HepG2 (cell line): ENCODE measurements around the gene ADAMTS8. TPM values are rescaled to one million over a fixed set of nuclear protein-coding genes. Genes with fewer than 3 reads are reported as not detected.

Source experiments
- ATAC-seq: fragments of 200-7000 bp; cut with Tn5 transposase; 3 replicates; pipeline ENCODE4 v1.9.1; 2020; ENCODE audit warnings: mild to moderate bottlenecking, moderate library complexity
- BruUV-seq: library from RNA; stranded (reverse); fragments of 400-500 nt; replicated peaks from 2 replicates; lab custom pipeline; 2021; lab: Mats Ljungman, UMichigan
- CTCF ChIA-PET: fragments of 300-600 bp; formaldehyde crosslinking; extraction: SDS; loops from one replicate; lab custom pipeline; 2021; ENCODE audit warnings: low total read pairs, inconsistent platforms, low intra/inter-chr PET ratio; lab: Yijun Ruan, JAX
- POLR2A ChIA-PET: fragments of 350-600 bp; sonication (Branson Sonifier 250); formaldehyde crosslinking; loops from one replicate; lab custom pipeline; 2020; ENCODE audit warnings: antibody characterized with exemption, inconsistent platforms; lab: Yijun Ruan, JAX
- DNase-seq: peaks from one replicate; pipeline ENCODE4 v3.0.0-alpha.2; 2015; ENCODE audit warnings: low spot score
- FAIRE-seq: peaks from 3 replicates; lab custom pipeline; 2011; peaks lifted over from hg19 to GRCh38; lab: Jason Lieb, UNC
- H2AFZ ChIP-seq: one replicate; pipeline ENCODE4 v1.6.1; 2011; ENCODE audit warnings: low read length, inconsistent platforms
- H3K27ac ChIP-seq: fragments of 300-600 bp; 3 replicates; pipeline ENCODE4 v1.8.0; 2011; ENCODE audit warnings: mixed run types, mild to moderate bottlenecking, mixed read lengths, low read length, inconsistent platforms; ENCODE audit not compliant: insufficient read depth; ENCODE audit errors: extremely low read length
- H3K27me3 ChIP-seq, 2 experiments: fragments of 200-600 bp in 1 of 2; 2 replicates in 1 of 2; 3 replicates in 1 of 2; pipeline versions ENCODE4 v1.6.0 to v1.8.0; 2011; ENCODE audit warnings: low read length in 2 of 2, mild to moderate bottlenecking in 2 of 2, moderate library complexity in 2 of 2, inconsistent platforms in 1 of 2; ENCODE audit not compliant: insufficient read depth in 2 of 2, control insufficient read depth in 1 of 2
- H3K36me3 ChIP-seq, 2 experiments: fragments of 200-600 bp in 1 of 2; replicated peaks in 1 of 2; 2 replicates in 1 of 2; 3 replicates in 1 of 2; pipeline versions ENCODE4 v1.5.1 to v1.8.0; 2011; ENCODE audit warnings: low read length in 2 of 2, inconsistent platforms in 1 of 2; ENCODE audit not compliant: insufficient read depth in 2 of 2, control insufficient read depth in 1 of 2
- H3K4me1 ChIP-seq: 2 replicates; pipeline ENCODE4 v1.5.1; 2012; ENCODE audit warnings: low read length, inconsistent platforms; ENCODE audit not compliant: insufficient read depth
- H3K4me2 ChIP-seq: 2 replicates; pipeline ENCODE4 v1.6.0; 2011; ENCODE audit warnings: low read depth, low read length, inconsistent platforms
- H3K4me3 ChIP-seq, 3 experiments: fragments of 200-600 bp in 1 of 3; sonication (generic), shearing (Covaris generic) in 1 of 3; replicated peaks in 1 of 3; 2 replicates each; pipeline ENCODE4 v1.5.1; 2011 to 2016; ENCODE audit warnings: low read length in 3 of 3, inconsistent platforms in 2 of 3, low read depth in 2 of 3, mild to moderate bottlenecking in 2 of 3, control low read depth in 1 of 3, mixed read lengths in 1 of 3; ENCODE audit not compliant: insufficient read depth in 1 of 3
- H3K79me2 ChIP-seq: one replicate; pipeline ENCODE4 v1.6.1; 2011; ENCODE audit warnings: low read length, inconsistent platforms; ENCODE audit not compliant: insufficient read depth
- H3K9ac ChIP-seq: 2 replicates; pipeline ENCODE4 v1.6.0; 2011; ENCODE audit warnings: mild to moderate bottlenecking, low read depth, low read length, inconsistent platforms; ENCODE audit not compliant: insufficient read depth
- H3K9me3 ChIP-seq: 2 replicates; pipeline ENCODE4 v1.5.1; 2012; ENCODE audit warnings: mild to moderate bottlenecking, low read length
- H4K20me1 ChIP-seq: 2 replicates; pipeline ENCODE4 v1.6.0; 2011; ENCODE audit warnings: inconsistent platforms, mild to moderate bottlenecking, low read length, moderate library complexity; ENCODE audit not compliant: insufficient read depth
- CREB1 ChIP-seq, 2 experiments: fragments of 450-650 bp in 1 of 2; IDR thresholded peaks; 2 replicates each; pipeline ENCODE4 v1.6.1; 2016 to 2017; ENCODE audit warnings: control low read depth in 1 of 2, mild to moderate bottlenecking in 1 of 2, missing compliant biosample characterization in 1 of 2, missing genetic modification characterization in 1 of 2
- ERF ChIP-seq: IDR thresholded peaks from 2 replicates; pipeline ENCODE4 v1.6.1; 2018; ENCODE audit warnings: missing biosample characterization, missing genetic modification reagents
- JUNB ChIP-seq: sonication (generic); formaldehyde crosslinking; IDR thresholded peaks from 2 replicates; pipeline ENCODE4 v1.8.0; 2022; ENCODE audit warnings: missing genetic modification reagents, mild to moderate bottlenecking, borderline replicate concordance
- MED1 ChIP-seq: sonication (generic); formaldehyde crosslinking; IDR thresholded peaks from 2 replicates; pipeline ENCODE4 v1.4.0; 2020; ENCODE audit warnings: missing genetic modification reagents
- MZF1 ChIP-seq: sonication (generic); formaldehyde crosslinking; IDR thresholded peaks from 2 replicates; pipeline ENCODE4 v1.8.1; 2023; ENCODE audit warnings: mild to moderate bottlenecking, missing genetic modification reagents, borderline replicate concordance
- POLR2A ChIP-seq, 2 experiments: IDR thresholded peaks; 2 replicates each; pipeline ENCODE4 v1.6.1; 2011; ENCODE audit warnings: low read depth in 2 of 2, low read length in 2 of 2, mild to moderate bottlenecking in 1 of 2, moderate library complexity in 1 of 2; ENCODE audit not compliant: insufficient read depth in 1 of 2
- RORA ChIP-seq: sonication (generic); formaldehyde crosslinking; IDR thresholded peaks from 2 replicates; pipeline ENCODE4 v1.5.0; 2020; ENCODE audit warnings: mild to moderate bottlenecking, missing genetic modification reagents, moderate library complexity
- SATB2 ChIP-seq: sonication (generic); formaldehyde crosslinking; IDR thresholded peaks from 2 replicates; pipeline ENCODE4 v1.5.0; 2020; ENCODE audit warnings: missing genetic modification reagents
- SIN3A ChIP-seq: IDR thresholded peaks from 2 replicates; pipeline ENCODE4 v1.6.1; 2011; ENCODE audit warnings: low read depth, mild to moderate bottlenecking, control low read depth, low read length, borderline replicate concordance
- ZNF383 ChIP-seq: sonication (generic); formaldehyde crosslinking; IDR thresholded peaks from 2 replicates; pipeline ENCODE4 v1.4.0; 2020; ENCODE audit warnings: missing genetic modification reagents, mild to moderate bottlenecking, borderline replicate concordance
- WGBS: methylation state at CpG from one replicate; pipeline ENCODE4 v1.1.6; 2017; ENCODE audit warnings: low lambda C conversion rate; 5-methylcytosine and 5-hydroxymethylcytosine counted together
- in situ Hi-C: cut with HindIII; loops from 2 replicates; pipeline ENCODE4 v1.10.0; 2017; ENCODE audit warnings: low pct_unique_long_range_greater_than_20kb; ENCODE audit not compliant: extremely low pct_ligation_motif_present
- intact Hi-C: fragments of 100-400 bp; cut with micrococcal nuclease; formaldehyde crosslinking; loops from one replicate; pipeline ENCODE4 v1.10.0; 2022; ENCODE audit not compliant: unreplicated experiment
- polyA plus RNA-seq, 8 experiments: library from polyadenylated mRNA; depleted of rRNA in 3 of 8; stranded (reverse) in 7 of 8; unstranded in 1 of 8; fragments of >200 nt; fragmentation: Illumina TruSeq in 4 of 8; extraction: Trizol in 4 of 8; gene quantifications; 2 replicates each; pipeline versions ENCODE4 v1.2.1 to v1.2.3, GENCODE V29; 2011 to 2016; ENCODE audit warnings: low read depth in 4 of 8, missing spikeins in 1 of 8, mixed read lengths in 1 of 8; ENCODE audit not compliant: insufficient read depth in 1 of 8
- total RNA-seq, 5 experiments: library from RNA; depleted of rRNA; stranded (reverse); fragments of >200 nt; fragmentation: Illumina TruSeq; extraction: Trizol; gene quantifications; 2 replicates each; pipeline ENCODE4 v1.2.3, GENCODE V29; 2016; ENCODE audit warnings: low read depth in 1 of 5
- TF ChIP-seq, protein P1 (sequence below): sonication (generic); formaldehyde crosslinking; IDR thresholded peaks from 2 replicates; pipeline ENCODE4 v1.8.0; 2022; ENCODE audit warnings: mild to moderate bottlenecking, missing genetic modification reagents; ENCODE audit not compliant: insufficient replicate concordance
- TF ChIP-seq, protein P2 (sequence below): sonication (generic); formaldehyde crosslinking; IDR thresholded peaks from 2 replicates; pipeline ENCODE4 v1.4.0; 2020; ENCODE audit warnings: missing genetic modification reagents
- TF ChIP-seq, protein P3 (sequence below): sonication (generic); formaldehyde crosslinking; IDR thresholded peaks from 2 replicates; pipeline ENCODE4 v1.4.0; 2020; ENCODE audit warnings: missing genetic modification reagents, borderline replicate concordance
- TF ChIP-seq, protein P4 (sequence below): sonication (generic); formaldehyde crosslinking; conservative IDR thresholded peaks from 2 replicates; pipeline ENCODE4 v1.8.0; 2022; ENCODE audit warnings: low read depth, missing genetic modification reagents
- TF ChIP-seq, protein P5 (sequence below): sonication (generic); formaldehyde crosslinking; IDR thresholded peaks from 2 replicates; pipeline ENCODE4 v1.8.0; 2022; ENCODE audit warnings: low read depth, missing genetic modification reagents
- TF ChIP-seq, protein P6 (sequence below), 2 experiments: fragments of 450-650 bp in 1 of 2; sonication (generic) in 1 of 2; formaldehyde crosslinking; IDR thresholded peaks; 2 replicates each; pipeline versions ENCODE4 v1.5.0 to v1.8.0; 2020 to 2022; ENCODE audit warnings: mild to moderate bottlenecking in 1 of 2, missing genetic modification reagents in 1 of 2

The ADAMTS8 gene
- total and polyA plus RNA-seq, 2 of the 13 experiments (the other 11 are each of a cell fraction or from before 2014, with no cell fraction given), result not detected

DNA sequence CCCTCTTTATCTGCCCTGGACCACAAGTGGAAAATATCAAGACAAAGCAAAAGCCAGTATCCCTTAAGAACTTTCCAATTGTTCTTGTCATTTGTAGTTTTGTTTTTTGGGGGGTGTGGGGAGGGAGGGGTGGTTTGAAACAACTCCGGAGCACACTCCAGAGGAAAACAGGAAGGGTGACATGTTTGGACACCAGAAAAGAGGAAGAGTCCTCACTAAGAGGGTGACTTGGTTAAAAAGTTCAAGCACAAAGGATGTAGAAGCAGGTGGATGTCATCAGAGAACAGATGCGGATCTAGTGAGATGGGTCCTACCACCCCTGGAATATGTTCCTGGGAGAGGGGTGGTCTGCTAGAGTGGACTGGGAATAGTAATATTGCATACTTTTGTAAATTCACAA is 25.8 kb downstream of the ADAMTS8 start:
- DNase-seq (no peak), ATAC-seq (no peak), FAIRE-seq (no peak)
- peaks cover 5 to 43% of the 10 kb centered on the region in 2 experiments; a peak in 4 of 5 replicates for H3K27me3 ChIP-seq
- no peak overlapping the region for H2AFZ ChIP-seq
- CTCF ChIA-PET, result no interaction called here
- no peak overlapping the region for H3K4me2 ChIP-seq
- H3K9me3 ChIP-seq, result no peaks in the 10 kb centered on the region
- no peak overlapping the region for H3K9ac ChIP-seq
- H4K20me1 ChIP-seq, result no peaks in the 10 kb centered on the region
- POLR2A ChIA-PET, result no interaction called here
- no peak overlapping the region for H3K27ac ChIP-seq
- no peaks in the 10 kb centered on the region for H3K4me1 ChIP-seq
- BruUV-seq, result no TSS peak
- no peaks in the 10 kb centered on the region for H3K79me2 ChIP-seq
- in situ Hi-C loops (no loop called here), intact Hi-C loops (no loop called here)
- no peak overlapping the region for H3K4me3 ChIP-seq
- 70% methylated on average over 2 of the region's 2 CpGs for WGBS
- H3K36me3 ChIP-seq, result no peaks in the 10 kb centered on the region
- no peak for TF ChIP-seq SIN3A
- TF ChIP-seq, protein P1, sequence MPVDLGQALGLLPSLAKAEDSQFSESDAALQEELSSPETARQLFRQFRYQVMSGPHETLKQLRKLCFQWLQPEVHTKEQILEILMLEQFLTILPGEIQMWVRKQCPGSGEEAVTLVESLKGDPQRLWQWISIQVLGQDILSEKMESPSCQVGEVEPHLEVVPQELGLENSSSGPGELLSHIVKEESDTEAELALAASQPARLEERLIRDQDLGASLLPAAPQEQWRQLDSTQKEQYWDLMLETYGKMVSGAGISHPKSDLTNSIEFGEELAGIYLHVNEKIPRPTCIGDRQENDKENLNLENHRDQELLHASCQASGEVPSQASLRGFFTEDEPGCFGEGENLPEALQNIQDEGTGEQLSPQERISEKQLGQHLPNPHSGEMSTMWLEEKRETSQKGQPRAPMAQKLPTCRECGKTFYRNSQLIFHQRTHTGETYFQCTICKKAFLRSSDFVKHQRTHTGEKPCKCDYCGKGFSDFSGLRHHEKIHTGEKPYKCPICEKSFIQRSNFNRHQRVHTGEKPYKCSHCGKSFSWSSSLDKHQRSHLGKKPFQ, result no peak
- TF ChIP-seq ZNF383 (CRISPR knock-in tag), result no peak
- TF ChIP-seq ERF (CRISPR knock-in tag), result no peak
- TF ChIP-seq, protein P2, sequence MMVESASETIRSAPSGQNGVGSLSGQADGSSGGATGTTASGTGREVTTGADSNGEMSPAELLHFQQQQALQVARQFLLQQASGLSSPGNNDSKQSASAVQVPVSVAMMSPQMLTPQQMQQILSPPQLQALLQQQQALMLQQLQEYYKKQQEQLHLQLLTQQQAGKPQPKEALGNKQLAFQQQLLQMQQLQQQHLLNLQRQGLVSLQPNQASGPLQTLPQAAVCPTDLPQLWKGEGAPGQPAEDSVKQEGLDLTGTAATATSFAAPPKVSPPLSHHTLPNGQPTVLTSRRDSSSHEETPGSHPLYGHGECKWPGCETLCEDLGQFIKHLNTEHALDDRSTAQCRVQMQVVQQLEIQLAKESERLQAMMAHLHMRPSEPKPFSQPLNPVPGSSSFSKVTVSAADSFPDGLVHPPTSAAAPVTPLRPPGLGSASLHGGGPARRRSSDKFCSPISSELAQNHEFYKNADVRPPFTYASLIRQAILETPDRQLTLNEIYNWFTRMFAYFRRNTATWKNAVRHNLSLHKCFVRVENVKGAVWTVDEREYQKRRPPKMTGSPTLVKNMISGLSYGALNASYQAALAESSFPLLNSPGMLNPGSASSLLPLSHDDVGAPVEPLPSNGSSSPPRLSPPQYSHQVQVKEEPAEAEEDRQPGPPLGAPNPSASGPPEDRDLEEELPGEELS, result no peak
- TF ChIP-seq, protein P3, sequence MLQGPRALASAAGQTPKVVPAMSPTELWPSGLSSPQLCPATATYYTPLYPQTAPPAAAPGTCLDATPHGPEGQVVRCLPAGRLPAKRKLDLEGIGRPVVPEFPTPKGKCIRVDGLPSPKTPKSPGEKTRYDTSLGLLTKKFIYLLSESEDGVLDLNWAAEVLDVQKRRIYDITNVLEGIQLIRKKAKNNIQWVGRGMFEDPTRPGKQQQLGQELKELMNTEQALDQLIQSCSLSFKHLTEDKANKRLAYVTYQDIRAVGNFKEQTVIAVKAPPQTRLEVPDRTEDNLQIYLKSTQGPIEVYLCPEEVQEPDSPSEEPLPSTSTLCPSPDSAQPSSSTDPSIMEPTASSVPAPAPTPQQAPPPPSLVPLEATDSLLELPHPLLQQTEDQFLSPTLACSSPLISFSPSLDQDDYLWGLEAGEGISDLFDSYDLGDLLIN (CRISPR knock-in tag), result no peak
- no peak for TF ChIP-seq CREB1 (IDR thresholded peaks at IDR 0.05)
- TF ChIP-seq CREB1 (CRISPR knock-in tag; IDR thresholded peaks at IDR 0.05), result no peak
- TF ChIP-seq, protein P4, sequence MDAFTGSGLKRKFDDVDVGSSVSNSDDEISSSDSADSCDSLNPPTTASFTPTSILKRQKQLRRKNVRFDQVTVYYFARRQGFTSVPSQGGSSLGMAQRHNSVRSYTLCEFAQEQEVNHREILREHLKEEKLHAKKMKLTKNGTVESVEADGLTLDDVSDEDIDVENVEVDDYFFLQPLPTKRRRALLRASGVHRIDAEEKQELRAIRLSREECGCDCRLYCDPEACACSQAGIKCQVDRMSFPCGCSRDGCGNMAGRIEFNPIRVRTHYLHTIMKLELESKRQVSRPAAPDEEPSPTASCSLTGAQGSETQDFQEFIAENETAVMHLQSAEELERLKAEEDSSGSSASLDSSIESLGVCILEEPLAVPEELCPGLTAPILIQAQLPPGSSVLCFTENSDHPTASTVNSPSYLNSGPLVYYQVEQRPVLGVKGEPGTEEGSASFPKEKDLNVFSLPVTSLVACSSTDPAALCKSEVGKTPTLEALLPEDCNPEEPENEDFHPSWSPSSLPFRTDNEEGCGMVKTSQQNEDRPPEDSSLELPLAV (CRISPR knock-in tag), result no peak
- TF ChIP-seq POLR2A (IDR thresholded peaks at IDR 0.05; ENCODE audit: insufficient read depth in 1 of 2, low read depth in 2 of 2, low read length in 2 of 2), result no peak
- TF ChIP-seq, protein P5, sequence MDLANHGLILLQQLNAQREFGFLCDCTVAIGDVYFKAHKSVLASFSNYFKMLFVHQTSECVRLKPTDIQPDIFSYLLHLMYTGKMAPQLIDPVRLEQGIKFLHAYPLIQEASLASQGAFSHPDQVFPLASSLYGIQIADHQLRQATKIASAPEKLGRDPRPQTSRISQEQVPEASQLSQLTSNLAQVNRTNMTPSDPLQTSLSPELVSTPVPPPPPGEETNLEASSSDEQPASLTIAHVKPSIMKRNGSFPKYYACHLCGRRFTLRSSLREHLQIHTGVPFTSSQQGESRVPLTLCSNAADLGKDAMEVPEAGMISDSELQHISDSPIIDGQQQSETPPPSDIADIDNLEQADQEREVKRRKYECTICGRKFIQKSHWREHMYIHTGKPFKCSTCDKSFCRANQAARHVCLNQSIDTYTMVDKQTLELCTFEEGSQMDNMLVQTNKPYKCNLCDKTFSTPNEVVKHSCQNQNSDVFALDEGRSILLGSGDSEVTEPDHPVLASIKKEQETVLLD (CRISPR knock-in tag), result no peak
- TF ChIP-seq MZF1 (CRISPR knock-in tag), result no peak
- no peak for TF ChIP-seq MED1 (CRISPR knock-in tag)
- TF ChIP-seq SATB2, result no peak
- TF ChIP-seq, protein P6, sequence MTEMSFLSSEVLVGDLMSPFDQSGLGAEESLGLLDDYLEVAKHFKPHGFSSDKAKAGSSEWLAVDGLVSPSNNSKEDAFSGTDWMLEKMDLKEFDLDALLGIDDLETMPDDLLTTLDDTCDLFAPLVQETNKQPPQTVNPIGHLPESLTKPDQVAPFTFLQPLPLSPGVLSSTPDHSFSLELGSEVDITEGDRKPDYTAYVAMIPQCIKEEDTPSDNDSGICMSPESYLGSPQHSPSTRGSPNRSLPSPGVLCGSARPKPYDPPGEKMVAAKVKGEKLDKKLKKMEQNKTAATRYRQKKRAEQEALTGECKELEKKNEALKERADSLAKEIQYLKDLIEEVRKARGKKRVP (CRISPR knock-in tag; IDR thresholded peaks at IDR 0.05), result no peak
- no peak for TF ChIP-seq RORA (CRISPR knock-in tag)
- TF ChIP-seq JUNB (CRISPR knock-in tag), result no peak
